Tibial nerve (tissue), 3 donors: Measurements from ENCODE around the gene GRIP2.

Experiments used
- POLR2A ChIP-seq, 2 donors: fragments of 450-650 bp; IDR thresholded peaks; one replicate each; pipeline ENCODE4 v1.6.1; 2017; ENCODE audit warnings: antibody characterized with exemption in 2 of 2, mild to moderate bottlenecking in 2 of 2, moderate library complexity in 2 of 2
- TF ChIP-seq, protein P1 (sequence below), 5 experiments: fragments of 200-600 bp in 3 of 5; fragments of 450-650 bp in 2 of 5; sonication (generic) in 3 of 5; IDR thresholded peaks; one replicate each; pipeline ENCODE4 v1.5.1; 2016 to 2019; ENCODE audit warnings: antibody characterized with exemption in 5 of 5, mild to moderate bottlenecking in 3 of 5, moderate library complexity in 2 of 5

DNA sequence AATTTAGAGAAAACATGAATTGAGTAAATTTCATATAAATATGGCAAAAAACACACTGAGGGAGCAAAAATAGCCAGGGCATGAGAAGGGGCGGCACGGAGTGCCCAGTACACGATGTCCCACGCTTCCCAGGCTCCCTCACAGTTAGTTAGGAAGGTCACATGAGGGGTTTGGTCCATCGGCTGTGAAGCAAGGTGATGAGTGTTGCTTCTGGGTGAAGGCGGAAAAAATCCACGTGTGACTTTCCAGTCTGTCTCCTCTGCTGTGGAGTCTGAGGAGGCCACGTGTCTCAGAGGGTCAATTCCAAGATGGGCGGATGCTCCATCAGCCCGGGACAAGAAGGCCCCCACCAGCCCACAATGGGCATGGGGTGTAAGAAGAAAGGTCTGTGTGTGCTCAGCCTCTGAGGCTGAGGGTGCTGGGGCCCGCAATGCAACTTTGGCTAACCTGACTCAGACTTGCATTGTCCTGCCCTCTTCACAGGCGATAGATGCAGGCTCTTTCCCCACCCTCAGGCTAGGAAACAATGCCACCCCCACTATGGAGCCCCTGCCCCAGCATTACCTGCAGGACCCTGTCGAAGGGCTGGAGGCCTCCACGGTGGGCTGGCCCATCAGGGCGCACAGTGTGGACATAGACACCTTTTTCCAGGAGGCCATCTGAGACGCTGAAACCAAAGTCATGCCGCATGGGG lies 45.7 kb downstream of the GRIP2 start:
- TF ChIP-seq, protein P1, sequence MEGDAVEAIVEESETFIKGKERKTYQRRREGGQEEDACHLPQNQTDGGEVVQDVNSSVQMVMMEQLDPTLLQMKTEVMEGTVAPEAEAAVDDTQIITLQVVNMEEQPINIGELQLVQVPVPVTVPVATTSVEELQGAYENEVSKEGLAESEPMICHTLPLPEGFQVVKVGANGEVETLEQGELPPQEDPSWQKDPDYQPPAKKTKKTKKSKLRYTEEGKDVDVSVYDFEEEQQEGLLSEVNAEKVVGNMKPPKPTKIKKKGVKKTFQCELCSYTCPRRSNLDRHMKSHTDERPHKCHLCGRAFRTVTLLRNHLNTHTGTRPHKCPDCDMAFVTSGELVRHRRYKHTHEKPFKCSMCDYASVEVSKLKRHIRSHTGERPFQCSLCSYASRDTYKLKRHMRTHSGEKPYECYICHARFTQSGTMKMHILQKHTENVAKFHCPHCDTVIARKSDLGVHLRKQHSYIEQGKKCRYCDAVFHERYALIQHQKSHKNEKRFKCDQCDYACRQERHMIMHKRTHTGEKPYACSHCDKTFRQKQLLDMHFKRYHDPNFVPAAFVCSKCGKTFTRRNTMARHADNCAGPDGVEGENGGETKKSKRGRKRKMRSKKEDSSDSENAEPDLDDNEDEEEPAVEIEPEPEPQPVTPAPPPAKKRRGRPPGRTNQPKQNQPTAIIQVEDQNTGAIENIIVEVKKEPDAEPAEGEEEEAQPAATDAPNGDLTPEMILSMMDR (IDR thresholded peaks at IDR 0.05): no peak
- no peak for TF ChIP-seq POLR2A (IDR thresholded peaks at IDR 0.05)
